Trophoblast cell (in vitro differentiated cells and primary cell): Measurements from ENCODE around the gene KCNK18.

ENCODE experiments used
- DNase-seq, 2 donors: peaks; one replicate each; pipeline ENCODE4 v3.0.0-alpha.2; 2016
- H2AFZ ChIP-seq: 2 replicates; pipeline ENCODE4 v1.6.1; 2013; ENCODE audit warnings: low read length, moderate library complexity, mild to moderate bottlenecking; ENCODE audit not compliant: insufficient read depth, poor library complexity
- H2AK5ac ChIP-seq: 2 replicates; pipeline ENCODE4 v1.6.1; 2013; ENCODE audit warnings: mild to moderate bottlenecking, low read length
- H2BK120ac ChIP-seq: 2 replicates; pipeline ENCODE4 v1.6.1; 2013; ENCODE audit warnings: low read length, mild to moderate bottlenecking, moderate library complexity; ENCODE audit not compliant: insufficient read depth, poor library complexity
- H2BK12ac ChIP-seq: 2 replicates; pipeline ENCODE4 v1.6.1; 2013; ENCODE audit warnings: mild to moderate bottlenecking, low read length, moderate library complexity
- H2BK5ac ChIP-seq: 2 replicates; pipeline ENCODE4 v1.6.1; 2013; ENCODE audit warnings: low read length, low read depth, moderate library complexity, mild to moderate bottlenecking; ENCODE audit not compliant: poor library complexity
- H3K14ac ChIP-seq: 2 replicates; pipeline ENCODE4 v1.6.1; 2013; ENCODE audit warnings: mild to moderate bottlenecking, low read length
- H3K18ac ChIP-seq: 2 replicates; pipeline ENCODE4 v1.6.1; 2013; ENCODE audit warnings: mild to moderate bottlenecking, low read length
- H3K23ac ChIP-seq: 2 replicates; pipeline ENCODE4 v1.6.1; 2013; ENCODE audit warnings: low read length
- H3K27ac ChIP-seq: 2 replicates; pipeline ENCODE4 v1.5.1; 2013; ENCODE audit warnings: low read depth, mild to moderate bottlenecking, inconsistent platforms, low read length, moderate library complexity
- H3K27me3 ChIP-seq: 2 replicates; pipeline ENCODE4 v1.6.1; 2013; ENCODE audit warnings: inconsistent platforms, mild to moderate bottlenecking, low read length, moderate library complexity; ENCODE audit not compliant: insufficient read depth
- H3K36me3 ChIP-seq, 2 experiments: 1 replicate in 1 of 2; 2 replicates in 1 of 2; pipeline ENCODE4 v1.6.1; 2013; ENCODE audit warnings: low read length in 2 of 2, mild to moderate bottlenecking in 2 of 2, moderate library complexity in 1 of 2; ENCODE audit not compliant: insufficient read depth in 2 of 2, control insufficient read depth in 1 of 2
- H3K4ac ChIP-seq: 2 replicates; pipeline ENCODE4 v1.6.1; 2013; ENCODE audit warnings: low read depth, mild to moderate bottlenecking, low read length, moderate library complexity
- H3K4me1 ChIP-seq, 2 experiments: 1 replicate in 1 of 2; 2 replicates in 1 of 2; pipeline ENCODE4 v1.6.1; 2013; ENCODE audit warnings: low read length in 2 of 2, mild to moderate bottlenecking in 2 of 2, moderate library complexity in 1 of 2; ENCODE audit not compliant: insufficient read depth in 2 of 2, control insufficient read depth in 1 of 2
- H3K4me2 ChIP-seq: 2 replicates; pipeline ENCODE4 v1.6.1; 2013; ENCODE audit warnings: inconsistent platforms, mild to moderate bottlenecking, low read length, moderate library complexity
- H3K4me3 ChIP-seq: 2 replicates; pipeline ENCODE4 v1.5.1; 2013; ENCODE audit warnings: mild to moderate bottlenecking, low read depth, low read length, inconsistent platforms
- H3K79me1 ChIP-seq: one replicate; pipeline ENCODE4 v1.6.1; 2013; ENCODE audit warnings: low read length
- H3K79me2 ChIP-seq: 2 replicates; pipeline ENCODE4 v1.6.1; 2013; ENCODE audit warnings: low read length, mild to moderate bottlenecking; ENCODE audit not compliant: control insufficient read depth, insufficient read depth, poor library complexity
- H3K9ac ChIP-seq: 2 replicates; pipeline ENCODE4 v1.6.1; 2013; ENCODE audit warnings: mild to moderate bottlenecking, low read length
- H3K9me3 ChIP-seq: 2 replicates; pipeline ENCODE4 v1.6.1; 2013; ENCODE audit warnings: low read depth, mild to moderate bottlenecking, control low read depth, inconsistent platforms, low read length; ENCODE audit not compliant: insufficient read depth
- H4K12ac ChIP-seq: 2 replicates; pipeline ENCODE4 v1.6.1; 2013; ENCODE audit warnings: low read depth, mild to moderate bottlenecking, low read length, moderate library complexity
- H4K8ac ChIP-seq: 2 replicates; pipeline ENCODE4 v1.6.1; 2013; ENCODE audit warnings: low read depth, mild to moderate bottlenecking, low read length, moderate library complexity
- H4K91ac ChIP-seq: one replicate; pipeline ENCODE4 v1.6.1; 2013; ENCODE audit warnings: low read depth, mild to moderate bottlenecking, low read length, moderate library complexity
- WGBS: extraction: QIAGEN DNeasy Blood & Tissue Kit; methylation state at CpG from one replicate; pipeline ENCODE4 v1.1.7; 2013; ENCODE audit warnings: missing lambda C conversion rate; ENCODE audit not compliant: insufficient read length, insufficient coverage; ENCODE audit errors: extremely low coverage; 5-methylcytosine and 5-hydroxymethylcytosine counted together

Gene KCNK18

GRCh38 chr10:117163061-117163953 lies 34.0 kb upstream of the KCNK18 start:
- H4K12ac ChIP-seq = no peak overlapping the region
- peaks cover 8% of the 10 kb centered on the region for H3K9me3 ChIP-seq
- H3K9ac ChIP-seq = no peak overlapping the region
- H2AK5ac ChIP-seq = no peak overlapping the region
- WGBS = no CpG with 5 or more reads among the region's 82 CpGs
- H2AFZ ChIP-seq = no peak overlapping the region
- H3K4ac ChIP-seq = no peak overlapping the region
- no peak overlapping the region for H3K4me3 ChIP-seq
- H3K79me1 ChIP-seq = no peaks in the 10 kb centered on the region
- H4K91ac ChIP-seq = no peak overlapping the region
- no peak overlapping the region for H3K18ac ChIP-seq
- peaks cover 6 to 8% of the 10 kb centered on the region in 2 experiments for H3K4me1 ChIP-seq
- H2BK120ac ChIP-seq = no peak overlapping the region
- no peak overlapping the region for H4K8ac ChIP-seq
- H3K36me3 ChIP-seq = no peaks in the 10 kb centered on the region
- no peak overlapping the region for H2BK12ac ChIP-seq
- peak overlapping the region; percentile 51 for H3K4me2 ChIP-seq
- no peak overlapping the region for H3K14ac ChIP-seq
- H3K27ac ChIP-seq = no peak overlapping the region
- peaks cover 84% of the 10 kb centered on the region for H3K27me3 ChIP-seq
- H3K79me2 ChIP-seq = no peaks in the 10 kb centered on the region
- no peak overlapping the region for H2BK5ac ChIP-seq
- H3K23ac ChIP-seq = no peak overlapping the region
- no peak for DNase-seq

GRCh38 chr10:117163954-117164548 lies 33.2 kb upstream of the KCNK18 start:
- Histone ChIP-seq H3K9ac (no peak overlapping the region), H4K91ac (no peak overlapping the region), H3K36me3 (no peaks in the 10 kb centered on the region), H3K79me2 (no peaks in the 10 kb centered on the region), H2AFZ (no peak overlapping the region), H3K79me1 (no peaks in the 10 kb centered on the region), H3K14ac (no peak overlapping the region), H3K4me1 (peaks cover 7 to 8% of the 10 kb centered on the region in 2 experiments), H3K27ac (no peak overlapping the region), H3K18ac (no peak overlapping the region), H4K8ac (no peak overlapping the region), H2BK12ac (no peak overlapping the region), H3K9me3 (peaks cover 10% of the 10 kb centered on the region), H3K4me3 (no peak overlapping the region), H2BK5ac (no peak overlapping the region), H3K4me2 (no peak overlapping the region), H4K12ac (no peak overlapping the region), H3K27me3 (peaks cover 81% of the 10 kb centered on the region), H3K23ac (no peak overlapping the region), H3K4ac (no peak overlapping the region), H2BK120ac (no peak overlapping the region), H2AK5ac (no peak overlapping the region)
- no peak for DNase-seq
- WGBS = no CpG with 5 or more reads among the region's 16 CpGs

GRCh38 chr10:117164592-117165537 lies 32.4 kb upstream of the KCNK18 start:
- Histone ChIP-seq H2BK5ac (no peak overlapping the region), H2AK5ac (no peak overlapping the region)
- WGBS = no CpG with 5 or more reads among the region's 32 CpGs

More at GRCh38 chr10:117164592-117165537, 32.4 kb upstream of the KCNK18 start:
- H3K4me1 ChIP-seq = peaks cover 7 to 8% of the 10 kb centered on the region in 2 experiments
- H3K4me3 ChIP-seq = no peak overlapping the region
- peak overlapping the region; percentile 32 for H2AFZ ChIP-seq
- DNase-seq = no peak
- no peak overlapping the region for H3K4ac ChIP-seq
- H2BK12ac ChIP-seq = no peak overlapping the region
- H4K91ac ChIP-seq = no peak overlapping the region
- no peak overlapping the region for H3K9ac ChIP-seq
- no peaks in the 10 kb centered on the region for H3K79me2 ChIP-seq
- H3K4me2 ChIP-seq = peak overlapping the region; percentile 9
- no peak overlapping the region for H4K8ac ChIP-seq
- H3K27ac ChIP-seq = no peak overlapping the region
- H2BK120ac ChIP-seq = no peak overlapping the region
- no peak overlapping the region for H3K14ac ChIP-seq
- H3K23ac ChIP-seq = no peak overlapping the region
- no peaks in the 10 kb centered on the region for H3K79me1 ChIP-seq
- no peaks in the 10 kb centered on the region for H3K36me3 ChIP-seq
- H3K27me3 ChIP-seq = peaks cover 78% of the 10 kb centered on the region
- H3K9me3 ChIP-seq = peaks cover 10% of the 10 kb centered on the region
- no peak overlapping the region for H4K12ac ChIP-seq
- H3K18ac ChIP-seq = no peak overlapping the region
